ENCODE data around the gene RHOV.

RHOV gene, protein sequence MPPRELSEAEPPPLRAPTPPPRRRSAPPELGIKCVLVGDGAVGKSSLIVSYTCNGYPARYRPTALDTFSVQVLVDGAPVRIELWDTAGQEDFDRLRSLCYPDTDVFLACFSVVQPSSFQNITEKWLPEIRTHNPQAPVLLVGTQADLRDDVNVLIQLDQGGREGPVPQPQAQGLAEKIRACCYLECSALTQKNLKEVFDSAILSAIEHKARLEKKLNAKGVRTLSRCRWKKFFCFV

DNA sequence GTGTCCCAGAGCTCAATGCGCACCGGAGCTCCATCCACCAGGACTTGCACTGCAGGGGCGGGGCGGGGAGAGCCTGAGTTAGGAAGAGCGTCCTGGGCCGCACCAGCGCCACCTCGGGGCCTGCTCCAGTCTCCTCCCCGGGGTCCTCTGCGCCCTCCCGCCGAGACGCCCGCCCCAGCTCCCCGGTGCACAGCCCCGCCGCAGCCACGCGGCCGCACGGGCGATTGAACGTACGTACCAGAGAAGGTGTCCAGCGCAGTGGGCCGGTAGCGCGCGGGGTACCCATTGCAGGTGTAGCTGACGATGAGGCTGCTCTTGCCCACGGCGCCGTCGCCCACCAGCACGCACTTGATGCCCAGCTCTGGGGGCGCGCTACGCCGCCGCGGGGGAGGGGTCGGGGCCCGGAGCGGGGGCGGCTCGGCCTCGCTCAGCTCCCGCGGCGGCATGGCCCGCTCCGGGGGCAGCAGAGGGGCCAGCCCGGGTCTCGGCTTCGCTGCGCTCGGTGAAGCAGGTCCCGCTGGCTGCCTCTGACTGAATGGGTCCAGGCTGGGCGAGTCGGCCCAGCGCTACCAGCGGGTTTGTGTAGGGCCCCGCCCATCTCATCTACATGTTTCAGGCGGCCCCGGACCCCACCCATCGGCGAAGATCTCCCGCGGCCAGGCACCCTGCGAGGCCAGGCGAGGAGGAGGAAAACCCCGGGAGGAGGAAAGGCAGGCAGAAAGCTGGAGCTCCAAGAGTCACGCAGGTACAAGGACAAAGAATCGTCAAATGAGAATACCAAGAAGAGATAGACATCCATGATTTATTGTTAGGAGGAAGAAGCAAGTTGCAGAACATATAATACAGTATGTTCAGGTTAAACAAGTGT is at the start of gene RHOV:
Gene RHOV, minus strand, starts transcription at position 541 of the 868 bp plus-strand sequence. Its CDS starts 95 bp downstream, at position 446.
- Histone ChIP-seq H2AFZ (ENCODE audit: low read depth, low read length) (peak within 1 kb of the TSS; percentile 78), H3K27ac (ENCODE audit: low read length) (no peak within 1 kb of the TSS), H3K4me2 (ENCODE audit: low read length) (peak within 1 kb of the TSS; percentile 71), H3K4me3 (ENCODE audit: low read length) (peak within 1 kb of the TSS; percentile 81), H4K20me1 (ENCODE audit: insufficient read depth, low read length) (no peaks in the 10 kb centered on the region), H3K27me3 (ENCODE audit: low read depth, low read length) (no peaks in the 10 kb centered on the region), H3K36me3 (replicated peaks; ENCODE audit: low read depth, low read length) (no peaks in the 10 kb centered on the region), H3K9ac (ENCODE audit: low read length) (peak within 1 kb of the TSS; percentile 58), H3K9me3 (ENCODE audit: insufficient read depth, low read length) (no peaks in the 10 kb centered on the region), H3K4me1 (ENCODE audit: low read length) (peaks cover 16% of the 10 kb centered on the region), H3K79me2 (ENCODE audit: low read length) (no peaks in the 10 kb centered on the region)
- no peak for TF ChIP-seq EZH2phosphoT487 (IDR thresholded peaks at IDR 0.05; ENCODE audit: low read depth)
- TF ChIP-seq, protein P1, sequence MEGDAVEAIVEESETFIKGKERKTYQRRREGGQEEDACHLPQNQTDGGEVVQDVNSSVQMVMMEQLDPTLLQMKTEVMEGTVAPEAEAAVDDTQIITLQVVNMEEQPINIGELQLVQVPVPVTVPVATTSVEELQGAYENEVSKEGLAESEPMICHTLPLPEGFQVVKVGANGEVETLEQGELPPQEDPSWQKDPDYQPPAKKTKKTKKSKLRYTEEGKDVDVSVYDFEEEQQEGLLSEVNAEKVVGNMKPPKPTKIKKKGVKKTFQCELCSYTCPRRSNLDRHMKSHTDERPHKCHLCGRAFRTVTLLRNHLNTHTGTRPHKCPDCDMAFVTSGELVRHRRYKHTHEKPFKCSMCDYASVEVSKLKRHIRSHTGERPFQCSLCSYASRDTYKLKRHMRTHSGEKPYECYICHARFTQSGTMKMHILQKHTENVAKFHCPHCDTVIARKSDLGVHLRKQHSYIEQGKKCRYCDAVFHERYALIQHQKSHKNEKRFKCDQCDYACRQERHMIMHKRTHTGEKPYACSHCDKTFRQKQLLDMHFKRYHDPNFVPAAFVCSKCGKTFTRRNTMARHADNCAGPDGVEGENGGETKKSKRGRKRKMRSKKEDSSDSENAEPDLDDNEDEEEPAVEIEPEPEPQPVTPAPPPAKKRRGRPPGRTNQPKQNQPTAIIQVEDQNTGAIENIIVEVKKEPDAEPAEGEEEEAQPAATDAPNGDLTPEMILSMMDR (IDR thresholded peaks at IDR 0.05; ENCODE audit: low read depth, low read length): peak; percentile 36

DNA sequence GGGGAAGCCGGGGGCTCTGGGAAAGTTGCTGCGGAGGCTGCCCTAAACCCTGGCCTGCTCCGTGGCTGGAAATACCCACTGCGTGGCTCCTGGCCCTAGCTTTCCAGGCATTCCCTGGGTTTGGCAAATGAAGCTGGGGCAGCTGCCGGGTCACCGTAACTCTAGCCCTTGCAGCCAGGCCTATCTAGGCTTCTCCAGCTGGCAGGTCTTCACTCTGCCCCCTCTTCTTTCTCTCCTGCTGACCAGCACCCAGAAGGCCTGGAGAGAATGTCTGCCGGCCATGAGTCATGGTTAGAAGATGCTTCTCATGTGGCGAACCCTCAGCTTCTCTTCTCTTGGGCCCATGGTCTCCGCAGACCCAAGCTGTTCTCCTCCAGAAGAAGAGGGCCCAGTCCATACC is 49.5 kb upstream of the RHOV start:
- Histone ChIP-seq H3K79me2 (ENCODE audit: low read length) (no peaks in the 10 kb centered on the region), H3K36me3 (replicated peaks; ENCODE audit: low read depth, low read length) (no peaks in the 10 kb centered on the region), H3K4me1 (ENCODE audit: low read length) (no peaks in the 10 kb centered on the region), H3K27ac (ENCODE audit: low read length) (no peak overlapping the region), H3K4me2 (ENCODE audit: low read length) (no peak overlapping the region), H3K9me3 (ENCODE audit: insufficient read depth, low read length) (no peaks in the 10 kb centered on the region), H3K27me3 (ENCODE audit: low read depth, low read length) (peaks cover 8% of the 10 kb centered on the region), H4K20me1 (ENCODE audit: insufficient read depth, low read length) (no peaks in the 10 kb centered on the region), H2AFZ (ENCODE audit: low read depth, low read length) (no peak overlapping the region), H3K9ac (ENCODE audit: low read length) (no peak overlapping the region), H3K4me3 (ENCODE audit: low read length) (no peak overlapping the region)
- no peak for TF ChIP-seq EZH2phosphoT487 (IDR thresholded peaks at IDR 0.05; ENCODE audit: low read depth)
- TF ChIP-seq, protein P1 (IDR thresholded peaks at IDR 0.05; ENCODE audit: low read depth, low read length): no peak

DNA sequence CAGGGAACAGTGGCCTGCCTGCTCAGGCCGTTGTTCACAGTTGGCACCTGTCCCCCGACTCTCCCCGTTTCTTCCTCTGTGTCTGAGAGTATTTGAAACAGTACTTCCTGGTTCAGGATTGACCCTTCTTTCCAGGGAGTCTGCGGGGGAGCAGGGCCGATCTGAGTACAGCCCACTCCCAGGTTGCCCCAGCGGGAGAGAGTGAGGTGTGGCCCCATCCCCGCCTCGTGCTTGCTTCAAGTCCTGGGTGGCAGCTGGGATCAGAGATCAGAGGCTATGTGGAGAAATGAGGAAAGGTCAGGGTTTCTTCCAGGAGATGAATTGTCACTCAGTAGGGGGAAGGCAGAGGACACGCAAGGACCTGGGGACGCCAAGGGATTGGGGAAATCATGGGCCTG is 48.6 kb upstream of the RHOV start:
- Histone ChIP-seq H2AFZ (ENCODE audit: low read depth, low read length) (no peak overlapping the region), H3K4me2 (ENCODE audit: low read length) (no peak overlapping the region), H4K20me1 (ENCODE audit: insufficient read depth, low read length) (no peaks in the 10 kb centered on the region), H3K27ac (ENCODE audit: low read length) (no peak overlapping the region), H3K79me2 (ENCODE audit: low read length) (no peaks in the 10 kb centered on the region), H3K4me1 (ENCODE audit: low read length) (no peaks in the 10 kb centered on the region), H3K9me3 (ENCODE audit: insufficient read depth, low read length) (no peaks in the 10 kb centered on the region), H3K4me3 (ENCODE audit: low read length) (no peak overlapping the region), H3K27me3 (ENCODE audit: low read depth, low read length) (peaks cover 8% of the 10 kb centered on the region), H3K9ac (ENCODE audit: low read length) (no peak overlapping the region), H3K36me3 (replicated peaks; ENCODE audit: low read depth, low read length) (no peaks in the 10 kb centered on the region)
- TF ChIP-seq EZH2phosphoT487 (IDR thresholded peaks at IDR 0.05; ENCODE audit: low read depth): no peak
- TF ChIP-seq, protein P1 (IDR thresholded peaks at IDR 0.05; ENCODE audit: low read depth, low read length): no peak

DNA sequence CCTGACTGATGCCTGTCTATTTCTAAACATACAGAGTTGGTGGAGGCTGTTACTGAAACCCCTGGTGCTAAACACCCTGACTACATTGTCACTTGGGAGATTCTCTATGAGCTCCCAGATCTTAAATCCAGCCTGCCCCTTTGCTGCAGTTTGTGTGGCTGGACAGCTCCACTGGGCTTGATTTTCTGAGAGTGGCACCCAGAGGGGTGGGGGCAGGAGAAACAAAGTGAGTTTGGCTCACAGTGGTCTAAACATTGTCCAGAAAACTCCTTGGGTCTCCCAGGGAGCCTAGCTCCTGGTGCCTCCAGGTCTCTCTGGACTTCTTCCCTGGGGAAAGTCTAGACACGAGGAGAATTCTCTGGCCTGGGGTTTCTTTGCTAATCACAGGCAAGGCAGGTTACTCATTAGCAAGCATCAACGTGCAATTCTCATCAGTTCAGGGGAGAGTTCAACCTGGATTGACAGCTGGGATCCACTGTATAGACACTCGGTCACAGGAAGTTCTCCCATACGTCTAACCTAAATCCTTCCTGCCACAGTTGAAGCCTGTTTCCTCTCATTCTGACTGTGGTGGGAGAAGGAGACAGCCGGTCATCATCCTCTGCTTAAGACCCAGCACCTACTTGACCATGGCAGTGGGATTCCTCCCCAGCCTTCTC is 48.0 kb upstream of the RHOV start:
- Histone ChIP-seq H3K27me3 (ENCODE audit: low read depth, low read length) (peaks cover 2% of the 10 kb centered on the region), H3K4me1 (ENCODE audit: low read length) (no peaks in the 10 kb centered on the region)
- TF ChIP-seq, protein P1 (IDR thresholded peaks at IDR 0.05; ENCODE audit: low read depth, low read length): no peak
- TF ChIP-seq EZH2phosphoT487 (IDR thresholded peaks at IDR 0.05; ENCODE audit: low read depth): no peak

More for the DNA sequence above, 48.0 kb upstream of the RHOV start:
- Histone ChIP-seq H3K4me3 (ENCODE audit: low read length) (no peak overlapping the region), H3K9me3 (ENCODE audit: insufficient read depth, low read length) (no peaks in the 10 kb centered on the region), H4K20me1 (ENCODE audit: insufficient read depth, low read length) (no peaks in the 10 kb centered on the region), H3K9ac (ENCODE audit: low read length) (no peak overlapping the region), H2AFZ (ENCODE audit: low read depth, low read length) (no peak overlapping the region), H3K4me2 (ENCODE audit: low read length) (no peak overlapping the region), H3K36me3 (replicated peaks; ENCODE audit: low read depth, low read length) (no peaks in the 10 kb centered on the region), H3K27ac (ENCODE audit: low read length) (no peak overlapping the region), H3K79me2 (ENCODE audit: low read length) (no peaks in the 10 kb centered on the region)

Measured in OCI-LY3 (cell line).